ENCODE results near the gene MOCS1.

MOCS1 gene

DNA sequence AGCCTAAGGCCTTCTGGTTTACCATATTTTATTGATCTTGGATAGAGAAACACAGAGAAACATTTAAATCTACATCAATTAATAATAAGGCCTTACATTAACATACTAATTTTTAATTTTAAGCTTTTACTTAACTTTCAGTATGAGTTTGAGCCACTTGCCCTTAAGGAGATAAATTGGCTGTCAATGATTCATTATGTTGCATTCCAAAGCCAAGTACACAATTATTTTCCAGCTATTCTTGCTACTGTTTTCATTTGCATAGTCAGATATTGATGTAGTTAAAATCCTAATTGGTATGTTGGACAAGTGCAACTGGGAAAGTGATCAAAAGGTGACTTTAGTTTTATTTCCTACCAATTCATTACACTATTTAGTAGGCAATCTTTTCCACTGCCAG is 58.2 kb downstream of the MOCS1 start:
- DNase-seq (ENCODE audit: low read depth) = no peak

DNA sequence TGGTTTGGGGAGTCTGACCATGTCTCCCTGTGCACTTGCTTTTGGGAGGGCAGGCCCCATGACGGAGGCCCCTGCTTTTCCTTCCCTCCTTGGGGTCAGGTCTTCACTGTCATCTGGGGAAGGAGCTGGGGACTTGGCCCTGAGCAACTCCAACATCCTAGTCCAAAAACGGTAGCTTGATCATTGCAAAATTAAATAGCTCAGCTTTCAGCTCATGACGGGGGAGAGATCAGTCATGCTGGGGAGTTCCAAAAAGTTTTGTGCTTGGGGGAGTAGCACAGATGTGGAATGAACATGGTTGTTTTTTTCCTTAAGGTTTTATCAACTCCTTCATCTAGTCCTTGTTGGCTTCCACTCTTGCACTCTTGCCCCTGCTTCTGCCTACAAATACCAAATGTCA is 60.8 kb downstream of the MOCS1 start:
- DNase-seq (ENCODE audit: low read depth) = no peak

DNA sequence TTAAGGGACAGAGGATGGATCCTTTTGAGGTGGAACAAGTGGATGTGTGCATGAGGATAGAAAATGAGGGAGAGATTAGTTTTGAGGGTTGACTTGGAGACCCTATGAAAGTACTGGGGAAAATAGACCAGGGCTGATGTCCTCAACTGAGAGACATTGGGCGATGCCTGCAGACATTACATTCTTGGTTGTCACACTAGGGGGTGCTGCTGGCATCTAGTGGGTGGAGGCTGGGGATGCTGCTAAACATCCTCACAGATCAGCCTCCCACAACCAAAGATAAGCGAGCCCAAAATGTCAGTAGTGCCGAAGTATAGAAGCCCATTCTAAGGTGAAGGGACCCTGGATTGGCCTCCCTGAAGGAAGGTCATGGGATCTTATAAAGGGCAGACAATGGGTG is 63.3 kb downstream of the MOCS1 start:
- DNase-seq (ENCODE audit: low read depth) = no peak

DNA sequence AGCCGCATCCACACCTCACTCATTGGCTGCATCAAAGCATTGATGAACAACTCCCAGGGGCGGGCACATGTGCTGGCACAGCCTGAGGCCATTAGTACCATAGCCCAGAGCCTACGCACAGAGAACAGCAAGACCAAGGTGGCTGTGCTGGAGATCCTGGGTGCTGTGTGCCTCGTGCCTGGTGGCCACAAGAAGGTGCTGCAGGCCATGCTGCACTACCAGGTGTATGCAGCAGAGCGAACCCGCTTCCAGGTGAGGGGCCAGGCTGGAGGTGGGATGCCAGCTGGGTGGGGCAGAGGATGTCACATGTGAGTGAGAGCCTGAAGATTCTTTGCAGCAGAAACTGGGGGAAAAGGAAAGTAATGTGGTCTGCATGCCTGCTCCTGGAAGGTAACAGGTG is 66.7 kb downstream of the MOCS1 start:
- DNase-seq (ENCODE audit: low read depth) = no peak

DNA sequence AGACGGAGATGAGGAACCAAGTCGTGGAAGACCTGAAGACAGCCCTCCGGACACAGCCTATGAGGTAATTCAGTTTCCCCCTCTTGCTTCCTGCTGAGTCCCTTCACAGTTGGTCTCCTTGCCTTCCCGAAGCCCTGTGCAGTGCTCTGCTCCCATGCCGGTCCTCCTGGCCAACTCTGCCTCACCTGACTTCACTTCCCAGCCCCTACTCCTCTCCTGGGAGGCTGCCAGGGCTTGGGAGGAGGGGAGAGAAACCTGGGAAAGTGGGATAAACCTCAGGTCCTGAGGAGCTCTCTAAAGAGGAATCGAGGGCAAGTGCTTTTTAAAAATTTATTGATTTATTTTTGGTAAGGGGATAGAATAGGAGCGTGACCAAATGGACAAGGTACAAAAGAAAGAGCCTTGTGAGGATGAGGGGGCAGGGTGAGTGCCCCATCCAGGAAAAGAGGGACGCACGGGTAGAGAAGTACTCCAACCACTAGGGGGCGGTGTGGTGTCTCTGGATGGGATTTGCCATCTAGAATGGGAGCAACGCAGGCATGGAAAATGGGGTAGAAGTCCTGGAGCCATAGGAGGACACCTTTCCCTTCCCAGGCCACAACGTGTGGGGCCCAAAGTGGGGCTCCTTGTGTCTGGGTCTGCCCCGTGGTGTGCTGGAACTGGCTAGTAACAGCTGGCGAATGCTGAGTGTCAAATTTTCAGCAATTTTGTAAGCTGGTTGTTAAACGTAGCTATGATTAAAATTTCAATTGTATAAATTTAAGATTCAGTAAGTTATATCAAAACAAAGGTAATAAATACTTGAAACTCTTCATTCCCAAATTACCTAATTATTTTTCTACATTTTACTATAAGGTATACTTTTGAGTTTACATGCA is 69.0 kb downstream of the MOCS1 start:
- peak; percentile 59 for DNase-seq (ENCODE audit: low read depth)

DNA sequence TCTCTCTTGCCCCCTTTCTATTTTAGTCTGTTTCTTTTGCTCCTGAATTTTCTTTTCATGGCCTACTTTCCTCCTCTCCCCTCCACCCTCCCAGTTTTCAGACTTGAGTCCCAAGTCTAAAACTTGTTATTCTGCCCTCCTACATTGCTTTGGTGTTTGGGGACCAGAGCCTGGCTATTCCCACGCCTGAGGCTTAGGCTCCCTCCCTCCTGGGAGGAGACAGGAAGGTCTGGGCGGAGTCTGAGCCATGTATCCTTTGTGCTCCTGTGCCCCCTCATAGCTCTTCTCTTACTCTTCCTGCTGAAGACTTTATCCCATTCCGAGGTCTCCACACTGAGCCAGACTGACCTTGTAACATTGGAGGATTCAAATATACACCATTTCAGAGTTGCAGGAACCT is 72.6 kb downstream of the MOCS1 start:
- no peak for DNase-seq (ENCODE audit: low read depth)

DNA sequence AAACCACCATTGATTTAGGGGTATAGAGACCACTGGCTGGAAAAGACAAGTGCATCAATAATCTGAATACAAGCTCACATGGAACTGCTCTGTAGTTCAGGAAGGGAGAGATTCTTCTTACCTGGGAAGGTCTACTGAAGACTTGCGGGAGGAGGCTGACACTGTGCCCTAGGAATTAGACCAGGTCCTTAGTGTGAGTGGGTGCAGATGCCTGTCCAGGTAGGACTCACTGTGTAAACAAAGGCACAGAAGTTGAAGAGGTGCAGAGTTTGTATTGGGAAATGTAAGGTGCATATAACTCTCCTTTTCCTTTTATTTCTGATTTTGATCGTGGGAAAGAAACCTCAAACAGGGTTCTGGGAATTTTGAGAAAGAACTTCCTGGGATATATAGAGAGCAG is 75.2 kb downstream of the MOCS1 start:
- DNase-seq (ENCODE audit: low read depth) = no peak

DNA sequence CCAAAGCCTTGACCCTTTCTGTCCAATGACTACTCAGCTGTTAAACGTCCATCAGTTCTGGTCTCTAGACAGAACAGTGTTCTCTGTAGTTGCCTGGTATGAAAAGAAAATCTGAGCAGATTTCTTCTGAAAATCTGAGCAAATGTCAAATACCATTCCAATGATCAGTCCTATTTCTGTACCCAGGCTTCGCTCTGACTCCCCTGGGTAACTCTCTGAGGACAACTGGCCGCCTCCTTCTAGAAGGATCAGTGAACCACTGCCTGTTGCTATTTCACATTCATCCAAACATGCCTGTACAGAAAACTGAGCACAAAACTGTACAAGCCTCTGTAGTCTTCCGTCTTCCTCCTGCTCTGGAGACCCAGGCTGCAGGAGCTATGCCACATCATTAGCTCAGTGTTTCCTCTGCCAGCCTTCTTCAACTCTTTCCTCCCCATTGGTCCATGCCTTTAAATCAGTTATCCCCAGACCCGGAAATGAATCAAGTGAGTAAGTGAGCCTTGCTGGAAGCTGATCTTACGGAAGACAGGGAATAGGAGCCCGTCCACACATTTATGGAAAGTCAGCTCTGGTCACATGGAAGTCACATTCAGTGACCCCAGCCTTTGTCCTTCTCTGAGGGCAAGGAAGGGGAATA is 78.8 kb downstream of the MOCS1 start:
- no peak for DNase-seq (ENCODE audit: low read depth)
